Activated T-cell treated with anti-CD3 and anti-CD28 coated beads for 24 hours (primary cell): ENCODE results near the gene METTL9.
"Not testable (repeated sequence)": the region's sequence is repeated elsewhere in the genome, so short reads cannot be mapped to it uniquely, and the experiment has no call there.

Source experiments
- DNase-seq: peaks from one replicate; pipeline ENCODE4 v3.0.0-alpha.2; 2020; ENCODE audit warnings: low read depth

The METTL9 gene

GRCh38 chr16:21610766-21611165 is 11.4 kb downstream of the METTL9 start:
- no peak for DNase-seq

GRCh38 chr16:21611198-21611555 is 11.8 kb downstream of the METTL9 start:
- DNase-seq: no peak

- no peak for DNase-seq
These were observed 12.4 kb downstream of the METTL9 start for GRCh38 chr16:21611556-21612384.

- DNase-seq: no peak
These were observed 14.0 kb downstream of the METTL9 start for GRCh38 chr16:21613361-21613760.

GRCh38 chr16:21613781-21614180 is 14.4 kb downstream of the METTL9 start:
- no peak for DNase-seq

- no peak for DNase-seq
These were observed 15.5 kb downstream of the METTL9 start for GRCh38 chr16:21614896-21615295.

- DNase-seq: no peak
These were observed 18.2 kb downstream of the METTL9 start for GRCh38 chr16:21617607-21618006.

GRCh38 chr16:21618281-21618680 is 18.9 kb downstream of the METTL9 start:
- DNase-seq: no peak

- no peak for DNase-seq
These were observed 20.5 kb downstream of the METTL9 start for GRCh38 chr16:21619765-21620425.

GRCh38 chr16:21620592-21620991 is 21.2 kb downstream of the METTL9 start:
- no peak for DNase-seq

GRCh38 chr16:21622545-21622944 is 23.2 kb downstream of the METTL9 start:
- DNase-seq: no peak

GRCh38 chr16:21625026-21625425 is 25.6 kb downstream of the METTL9 start:
- no peak for DNase-seq

GRCh38 chr16:21626659-21627277 is 27.4 kb downstream of the METTL9 start:
- no peak for DNase-seq

GRCh38 chr16:21628121-21628726 is 28.8 kb downstream of the METTL9 start:
- DNase-seq: no peak

GRCh38 chr16:21628772-21629171 is 29.4 kb downstream of the METTL9 start:
- no peak for DNase-seq

- not testable (repeated sequence) for DNase-seq
These were observed 30.5 kb downstream of the METTL9 start for GRCh38 chr16:21629616-21630539.

GRCh38 chr16:21630866-21631265 is 31.5 kb downstream of the METTL9 start:
- not testable (repeated sequence) for DNase-seq

- DNase-seq: not testable (repeated sequence)
These were observed 32.0 kb downstream of the METTL9 start for GRCh38 chr16:21631376-21631775.

GRCh38 chr16:21631951-21632575 is 32.7 kb downstream of the METTL9 start:
- not testable (repeated sequence) for DNase-seq

GRCh38 chr16:21634216-21634615 is 34.8 kb downstream of the METTL9 start:
- DNase-seq: no peak

- DNase-seq: not testable (repeated sequence)
These were observed 36.3 kb downstream of the METTL9 start for GRCh38 chr16:21635694-21636093.
